ENCODE data around the gene HSPH1.
"Not testable (repeated sequence)": the region's sequence is repeated elsewhere in the genome, so short reads cannot be mapped to it uniquely, and the experiment has no call there.

Gene HSPH1

GRCh38 chr13:31177813-31178495, 16.2 kb upstream of the HSPH1 start:
- DNase-seq (ENCODE audit: low read depth in 2 of 2) = not testable (repeated sequence)

GRCh38 chr13:31175847-31176532, 14.3 kb upstream of the HSPH1 start:
- DNase-seq (ENCODE audit: low read depth in 2 of 2) = no peak

- DNase-seq (ENCODE audit: low read depth in 2 of 2) = no peak
Observed at GRCh38 chr13:31174018-31174417, 12.3 kb upstream of the HSPH1 start.

- DNase-seq (ENCODE audit: low read depth in 2 of 2) = peak; percentile 70 to 74
Observed at GRCh38 chr13:31172535-31172934, 10.8 kb upstream of the HSPH1 start.

- DNase-seq (ENCODE audit: low read depth in 2 of 2) = no peak
Observed at GRCh38 chr13:31172001-31172400, 10.3 kb upstream of the HSPH1 start.

- DNase-seq (ENCODE audit: low read depth in 2 of 2) = no peak
Observed at GRCh38 chr13:31168736-31169135, 7.0 kb upstream of the HSPH1 start.

- no peak for DNase-seq (ENCODE audit: low read depth in 2 of 2)
Observed at GRCh38 chr13:31168166-31168565, 6.5 kb upstream of the HSPH1 start.

GRCh38 chr13:31167490-31167889, 5.8 kb upstream of the HSPH1 start:
- no peak for DNase-seq (ENCODE audit: low read depth in 2 of 2)

- DNase-seq (ENCODE audit: low read depth in 2 of 2) = no peak
Observed at GRCh38 chr13:31166591-31166990, 4.9 kb upstream of the HSPH1 start.

- DNase-seq (ENCODE audit: low read depth in 2 of 2) = peak; percentile 96
Observed at GRCh38 chr13:31162151-31163008, 676 bp upstream of the HSPH1 start.

GRCh38 chr13:31160857-31161556, 697 bp downstream of the HSPH1 start:
- DNase-seq (ENCODE audit: low read depth in 2 of 2) = peak in 1 of 2 experiments; percentile 43

GRCh38 chr13:31159306-31159705, 2.4 kb downstream of the HSPH1 start:
- DNase-seq (ENCODE audit: low read depth in 2 of 2) = no peak

GRCh38 chr13:31154939-31155338, 6.8 kb downstream of the HSPH1 start:
- no peak for DNase-seq (ENCODE audit: low read depth in 2 of 2)

- DNase-seq (ENCODE audit: low read depth in 2 of 2) = no peak
Observed at GRCh38 chr13:31151837-31152236, 9.9 kb downstream of the HSPH1 start.

- DNase-seq (ENCODE audit: low read depth in 2 of 2) = no peak
Observed at GRCh38 chr13:31150315-31150985, 11.3 kb downstream of the HSPH1 start.

- no peak for DNase-seq (ENCODE audit: low read depth in 2 of 2)
Observed at GRCh38 chr13:31149604-31150003, 12.1 kb downstream of the HSPH1 start.

GRCh38 chr13:31145417-31145816, 16.3 kb downstream of the HSPH1 start:
- no peak for DNase-seq (ENCODE audit: low read depth in 2 of 2)

GRCh38 chr13:31138515-31138914, 23.2 kb downstream of the HSPH1 start:
- no peak for DNase-seq (ENCODE audit: low read depth in 2 of 2)

- DNase-seq (ENCODE audit: low read depth in 2 of 2) = no peak
Observed at GRCh38 chr13:31136724-31137123, 25.0 kb downstream of the HSPH1 start.

GRCh38 chr13:31134039-31134711, 27.5 kb downstream of the HSPH1 start:
- no peak for DNase-seq (ENCODE audit: low read depth in 2 of 2)

- no peak for DNase-seq (ENCODE audit: low read depth in 2 of 2)
Observed at GRCh38 chr13:31133621-31134020, 28.1 kb downstream of the HSPH1 start.

Measured in fibroblast of skin of left quadriceps (primary cell).